ENCODE measurements around the gene UBAC1. TPM values are rescaled to one million over a fixed set of nuclear protein-coding genes. Genes with fewer than 3 reads are reported as not detected.

The UBAC1 gene
- total and polyA plus RNA-seq, 4 donors: 16.2 to 115 (median 16.4) TPM

DNA sequence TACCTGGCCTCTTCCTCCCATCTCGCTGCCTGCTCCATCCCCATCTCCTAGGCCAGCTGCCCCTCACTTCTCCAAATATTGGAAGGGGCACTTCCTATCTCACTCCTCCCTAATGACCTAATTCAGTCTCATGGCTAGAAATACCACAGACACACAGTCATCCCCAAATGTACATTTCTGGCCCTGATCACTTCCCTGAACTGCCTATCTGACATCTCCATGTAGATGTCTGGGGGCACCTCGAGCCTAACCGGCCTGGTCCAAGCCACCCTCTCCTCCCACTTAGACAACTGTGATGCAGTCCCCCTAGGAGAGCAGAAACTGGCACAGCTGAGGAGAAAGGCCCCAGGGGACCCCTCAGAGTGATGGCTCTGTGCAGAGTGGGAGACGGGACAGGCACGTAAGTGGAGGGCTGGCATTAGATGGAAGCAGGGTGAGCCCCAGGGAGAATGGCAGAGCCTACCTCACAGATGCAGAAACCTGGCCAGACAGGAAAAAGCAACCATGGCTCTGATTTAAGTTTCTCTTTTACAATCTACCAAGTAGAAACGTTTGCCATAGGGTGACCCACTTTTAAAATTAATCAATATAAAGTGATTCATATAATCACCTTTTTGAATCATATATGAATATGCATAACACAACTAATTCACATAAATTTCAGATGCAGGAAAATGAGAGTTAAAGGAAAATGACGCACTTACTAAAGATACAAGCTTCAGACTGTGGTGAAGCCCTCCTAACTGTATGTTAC, 75.9 kb downstream of the UBAC1 start:
- Histone ChIP-seq H3K9me3 (ENCODE audit: control insufficient read depth in 4 of 4, low read length in 3 of 4) (no peaks in the 10 kb centered on the region), H3K4me1 (ENCODE audit: control insufficient read depth in 4 of 4, insufficient read depth in 4 of 4, low read length in 3 of 4) (peaks cover 0 to 11% (median 3%) of the 10 kb centered on the region in 4 donors), H3K36me3 (ENCODE audit: control insufficient read depth in 4 of 4, insufficient read depth in 3 of 4, low read depth in 1 of 4, low read length in 3 of 4) (peaks cover 0 to 7% (median 0%) of the 10 kb centered on the region in 4 donors), H3K4me3 (ENCODE audit: low read depth in 1 of 3, low read length in 3 of 3) (no peak overlapping the region), H3K27me3 (ENCODE audit: control insufficient read depth in 4 of 4, insufficient read depth in 4 of 4, low read length in 3 of 4) (no peaks in the 10 kb centered on the region), H3K27ac (ENCODE audit: low read depth in 1 of 2, low read length in 2 of 2) (no peak overlapping the region), H3K9ac (ENCODE audit: low read depth in 1 of 2, low read length in 2 of 2) (no peak overlapping the region)
- TF ChIP-seq FOXA1 (IDR thresholded peaks at IDR 0.05) (no peak), GABPA (IDR thresholded peaks at IDR 0.05 in 1 of 2, conservative IDR thresholded peaks at IDR 0.05 in 1 of 2) (no peak), EGR1 (IDR thresholded peaks at IDR 0.05; ENCODE audit: low read depth in 2 of 2) (no peak), YY1 (IDR thresholded peaks at IDR 0.05) (no peak), HNF4G (IDR thresholded peaks at IDR 0.05) (no peak), FOXA2 (IDR thresholded peaks at IDR 0.05) (no peak), TAF1 (conservative IDR thresholded peaks at IDR 0.05) (no peak), RAD21 (IDR thresholded peaks at IDR 0.05) (no peak), JUND (IDR thresholded peaks at IDR 0.05) (no peak), SP1 (IDR thresholded peaks at IDR 0.05) (no peak), RXRA (IDR thresholded peaks at IDR 0.05) (no peak), NR2F2 (IDR thresholded peaks at IDR 0.05) (no peak), HNF4A (conservative IDR thresholded peaks at IDR 0.05) (no peak)
- TF ChIP-seq, protein P1, sequence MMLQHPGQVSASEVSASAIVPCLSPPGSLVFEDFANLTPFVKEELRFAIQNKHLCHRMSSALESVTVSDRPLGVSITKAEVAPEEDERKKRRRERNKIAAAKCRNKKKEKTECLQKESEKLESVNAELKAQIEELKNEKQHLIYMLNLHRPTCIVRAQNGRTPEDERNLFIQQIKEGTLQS (IDR thresholded peaks at IDR 0.05): no peak
- TF ChIP-seq, protein P2, sequence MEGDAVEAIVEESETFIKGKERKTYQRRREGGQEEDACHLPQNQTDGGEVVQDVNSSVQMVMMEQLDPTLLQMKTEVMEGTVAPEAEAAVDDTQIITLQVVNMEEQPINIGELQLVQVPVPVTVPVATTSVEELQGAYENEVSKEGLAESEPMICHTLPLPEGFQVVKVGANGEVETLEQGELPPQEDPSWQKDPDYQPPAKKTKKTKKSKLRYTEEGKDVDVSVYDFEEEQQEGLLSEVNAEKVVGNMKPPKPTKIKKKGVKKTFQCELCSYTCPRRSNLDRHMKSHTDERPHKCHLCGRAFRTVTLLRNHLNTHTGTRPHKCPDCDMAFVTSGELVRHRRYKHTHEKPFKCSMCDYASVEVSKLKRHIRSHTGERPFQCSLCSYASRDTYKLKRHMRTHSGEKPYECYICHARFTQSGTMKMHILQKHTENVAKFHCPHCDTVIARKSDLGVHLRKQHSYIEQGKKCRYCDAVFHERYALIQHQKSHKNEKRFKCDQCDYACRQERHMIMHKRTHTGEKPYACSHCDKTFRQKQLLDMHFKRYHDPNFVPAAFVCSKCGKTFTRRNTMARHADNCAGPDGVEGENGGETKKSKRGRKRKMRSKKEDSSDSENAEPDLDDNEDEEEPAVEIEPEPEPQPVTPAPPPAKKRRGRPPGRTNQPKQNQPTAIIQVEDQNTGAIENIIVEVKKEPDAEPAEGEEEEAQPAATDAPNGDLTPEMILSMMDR (IDR thresholded peaks at IDR 0.05; ENCODE audit: low read depth, low read length, missing input control): no peak
- TF ChIP-seq, protein P3, sequence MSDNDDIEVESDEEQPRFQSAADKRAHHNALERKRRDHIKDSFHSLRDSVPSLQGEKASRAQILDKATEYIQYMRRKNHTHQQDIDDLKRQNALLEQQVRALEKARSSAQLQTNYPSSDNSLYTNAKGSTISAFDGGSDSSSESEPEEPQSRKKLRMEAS (IDR thresholded peaks at IDR 0.05): no peak
- TF ChIP-seq, protein P4, sequence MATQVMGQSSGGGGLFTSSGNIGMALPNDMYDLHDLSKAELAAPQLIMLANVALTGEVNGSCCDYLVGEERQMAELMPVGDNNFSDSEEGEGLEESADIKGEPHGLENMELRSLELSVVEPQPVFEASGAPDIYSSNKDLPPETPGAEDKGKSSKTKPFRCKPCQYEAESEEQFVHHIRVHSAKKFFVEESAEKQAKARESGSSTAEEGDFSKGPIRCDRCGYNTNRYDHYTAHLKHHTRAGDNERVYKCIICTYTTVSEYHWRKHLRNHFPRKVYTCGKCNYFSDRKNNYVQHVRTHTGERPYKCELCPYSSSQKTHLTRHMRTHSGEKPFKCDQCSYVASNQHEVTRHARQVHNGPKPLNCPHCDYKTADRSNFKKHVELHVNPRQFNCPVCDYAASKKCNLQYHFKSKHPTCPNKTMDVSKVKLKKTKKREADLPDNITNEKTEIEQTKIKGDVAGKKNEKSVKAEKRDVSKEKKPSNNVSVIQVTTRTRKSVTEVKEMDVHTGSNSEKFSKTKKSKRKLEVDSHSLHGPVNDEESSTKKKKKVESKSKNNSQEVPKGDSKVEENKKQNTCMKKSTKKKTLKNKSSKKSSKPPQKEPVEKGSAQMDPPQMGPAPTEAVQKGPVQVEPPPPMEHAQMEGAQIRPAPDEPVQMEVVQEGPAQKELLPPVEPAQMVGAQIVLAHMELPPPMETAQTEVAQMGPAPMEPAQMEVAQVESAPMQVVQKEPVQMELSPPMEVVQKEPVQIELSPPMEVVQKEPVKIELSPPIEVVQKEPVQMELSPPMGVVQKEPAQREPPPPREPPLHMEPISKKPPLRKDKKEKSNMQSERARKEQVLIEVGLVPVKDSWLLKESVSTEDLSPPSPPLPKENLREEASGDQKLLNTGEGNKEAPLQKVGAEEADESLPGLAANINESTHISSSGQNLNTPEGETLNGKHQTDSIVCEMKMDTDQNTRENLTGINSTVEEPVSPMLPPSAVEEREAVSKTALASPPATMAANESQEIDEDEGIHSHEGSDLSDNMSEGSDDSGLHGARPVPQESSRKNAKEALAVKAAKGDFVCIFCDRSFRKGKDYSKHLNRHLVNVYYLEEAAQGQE (IDR thresholded peaks at IDR 0.05): no peak
- TF ChIP-seq, protein P5, sequence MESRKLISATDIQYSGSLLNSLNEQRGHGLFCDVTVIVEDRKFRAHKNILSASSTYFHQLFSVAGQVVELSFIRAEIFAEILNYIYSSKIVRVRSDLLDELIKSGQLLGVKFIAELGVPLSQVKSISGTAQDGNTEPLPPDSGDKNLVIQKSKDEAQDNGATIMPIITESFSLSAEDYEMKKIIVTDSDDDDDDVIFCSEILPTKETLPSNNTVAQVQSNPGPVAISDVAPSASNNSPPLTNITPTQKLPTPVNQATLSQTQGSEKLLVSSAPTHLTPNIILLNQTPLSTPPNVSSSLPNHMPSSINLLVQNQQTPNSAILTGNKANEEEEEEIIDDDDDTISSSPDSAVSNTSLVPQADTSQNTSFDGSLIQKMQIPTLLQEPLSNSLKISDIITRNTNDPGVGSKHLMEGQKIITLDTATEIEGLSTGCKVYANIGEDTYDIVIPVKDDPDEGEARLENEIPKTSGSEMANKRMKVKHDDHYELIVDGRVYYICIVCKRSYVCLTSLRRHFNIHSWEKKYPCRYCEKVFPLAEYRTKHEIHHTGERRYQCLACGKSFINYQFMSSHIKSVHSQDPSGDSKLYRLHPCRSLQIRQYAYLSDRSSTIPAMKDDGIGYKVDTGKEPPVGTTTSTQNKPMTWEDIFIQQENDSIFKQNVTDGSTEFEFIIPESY (IDR thresholded peaks at IDR 0.05): no peak
- DNase-seq (ENCODE audit: low spot score): no peak
- 82% methylated on average over 7 of the region's 7 CpGs for WGBS

Measured in liver (tissue), 9 donors.